Parathyroid adenoma (tissue), 2 donors: ENCODE measurements around the gene GPATCH2.
"Not testable (repeated sequence)": the region's sequence is repeated elsewhere in the genome, so short reads cannot be mapped to it uniquely, and the experiment has no call there.

Experiments used
- H2AFZ ChIP-seq: fragments of 300-600 bp; sonication (generic); one replicate; pipeline ENCODE4 v1.7.0; 2017; ENCODE audit warnings: antibody characterized with exemption, mild to moderate bottlenecking
- H3K27ac ChIP-seq: fragments of 300-600 bp; sonication (generic); one replicate; pipeline ENCODE4 v1.7.0; 2017
- H3K27me3 ChIP-seq: fragments of 300-600 bp; sonication (generic); one replicate; pipeline ENCODE4 v1.7.0; 2017; ENCODE audit warnings: low read length; ENCODE audit not compliant: control insufficient read depth, insufficient read depth
- H3K36me3 ChIP-seq: fragments of 300-600 bp; sonication (generic); one replicate; pipeline ENCODE4 v1.7.0; 2017; ENCODE audit warnings: low read length; ENCODE audit not compliant: control insufficient read depth, insufficient read depth
- H3K4me1 ChIP-seq: fragments of 300-600 bp; sonication (generic); one replicate; pipeline ENCODE4 v1.7.0; 2017; ENCODE audit warnings: control low read depth
- H3K4me2 ChIP-seq: fragments of 300-600 bp; sonication (generic); one replicate; pipeline ENCODE4 v1.7.0; 2017; ENCODE audit warnings: low read length
- H3K4me3 ChIP-seq: fragments of 300-600 bp; sonication (generic); one replicate; pipeline ENCODE4 v1.7.0; 2017; ENCODE audit warnings: low read depth, low read length
- H3K79me2 ChIP-seq: fragments of 300-600 bp; sonication (generic); one replicate; pipeline ENCODE4 v1.7.0; 2017; ENCODE audit warnings: control low read depth
- H3K9ac ChIP-seq: fragments of 300-600 bp; sonication (generic); one replicate; pipeline ENCODE4 v1.7.0; 2017; ENCODE audit warnings: mild to moderate bottlenecking
- H3K9me3 ChIP-seq: fragments of 300-600 bp; sonication (generic); one replicate; pipeline ENCODE4 v1.7.0; 2017; ENCODE audit warnings: low read length; ENCODE audit not compliant: control insufficient read depth
- TF ChIP-seq, protein P1 (sequence below): fragments of 300-600 bp; sonication (generic); IDR thresholded peaks from one replicate; pipeline ENCODE4 v1.7.0; 2017; ENCODE audit warnings: antibody characterized with exemption, mild to moderate bottlenecking
- donor health status: primary hyperparathyroidism.

Gene GPATCH2

DNA sequence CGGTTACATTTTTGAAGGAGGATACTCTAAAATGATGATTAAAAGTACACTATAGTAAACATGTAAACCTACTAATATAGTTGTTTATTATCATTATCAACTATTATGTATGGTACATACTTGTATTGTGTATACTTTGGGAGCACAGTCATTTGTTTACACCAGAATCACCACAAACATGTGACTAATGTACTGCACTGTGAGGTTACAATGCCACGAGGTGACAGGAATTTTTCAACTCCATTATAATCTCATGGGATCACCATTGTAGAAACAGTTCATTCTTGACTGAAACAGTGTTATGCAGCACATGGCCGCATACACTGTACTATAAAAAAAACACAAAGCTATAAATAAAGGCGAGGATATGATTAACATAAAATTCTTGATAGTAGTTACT lies 44.3 kb downstream of the GPATCH2 start:
- H3K4me1 ChIP-seq: no peaks in the 10 kb centered on the region
- H3K79me2 ChIP-seq: no peaks in the 10 kb centered on the region
- H3K27ac ChIP-seq: no peak overlapping the region
- no peaks in the 10 kb centered on the region for H3K36me3 ChIP-seq
- H3K9ac ChIP-seq: no peak overlapping the region
- H3K9me3 ChIP-seq: no peaks in the 10 kb centered on the region
- H2AFZ ChIP-seq: no peak overlapping the region
- TF ChIP-seq, protein P1, sequence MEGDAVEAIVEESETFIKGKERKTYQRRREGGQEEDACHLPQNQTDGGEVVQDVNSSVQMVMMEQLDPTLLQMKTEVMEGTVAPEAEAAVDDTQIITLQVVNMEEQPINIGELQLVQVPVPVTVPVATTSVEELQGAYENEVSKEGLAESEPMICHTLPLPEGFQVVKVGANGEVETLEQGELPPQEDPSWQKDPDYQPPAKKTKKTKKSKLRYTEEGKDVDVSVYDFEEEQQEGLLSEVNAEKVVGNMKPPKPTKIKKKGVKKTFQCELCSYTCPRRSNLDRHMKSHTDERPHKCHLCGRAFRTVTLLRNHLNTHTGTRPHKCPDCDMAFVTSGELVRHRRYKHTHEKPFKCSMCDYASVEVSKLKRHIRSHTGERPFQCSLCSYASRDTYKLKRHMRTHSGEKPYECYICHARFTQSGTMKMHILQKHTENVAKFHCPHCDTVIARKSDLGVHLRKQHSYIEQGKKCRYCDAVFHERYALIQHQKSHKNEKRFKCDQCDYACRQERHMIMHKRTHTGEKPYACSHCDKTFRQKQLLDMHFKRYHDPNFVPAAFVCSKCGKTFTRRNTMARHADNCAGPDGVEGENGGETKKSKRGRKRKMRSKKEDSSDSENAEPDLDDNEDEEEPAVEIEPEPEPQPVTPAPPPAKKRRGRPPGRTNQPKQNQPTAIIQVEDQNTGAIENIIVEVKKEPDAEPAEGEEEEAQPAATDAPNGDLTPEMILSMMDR: no peak
- no peaks in the 10 kb centered on the region for H3K27me3 ChIP-seq
- H3K4me2 ChIP-seq: no peak overlapping the region
- H3K4me3 ChIP-seq: no peak overlapping the region

DNA sequence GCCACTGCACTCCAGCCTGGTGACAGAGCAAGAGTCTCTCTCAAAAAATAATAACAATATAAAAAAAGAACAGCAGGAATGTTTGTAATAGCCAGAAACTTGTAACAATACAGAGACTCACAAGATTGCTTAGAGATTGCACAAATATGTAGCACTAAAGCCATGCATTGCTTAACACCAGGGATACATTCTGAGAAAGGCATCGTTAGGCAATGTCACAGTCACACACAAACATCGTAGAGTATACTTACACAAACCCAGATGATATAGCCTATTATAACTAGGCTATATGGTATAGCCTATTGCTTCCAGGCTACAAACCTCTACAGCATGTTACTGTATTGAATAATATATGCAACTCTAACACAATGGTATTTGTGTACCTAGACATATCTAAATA lies 45.3 kb downstream of the GPATCH2 start:
- no peaks in the 10 kb centered on the region for H3K36me3 ChIP-seq
- H3K4me3 ChIP-seq: no peak overlapping the region
- no peaks in the 10 kb centered on the region for H3K27me3 ChIP-seq
- no peak overlapping the region for H3K4me2 ChIP-seq
- TF ChIP-seq, protein P1: no peak
- H3K79me2 ChIP-seq: no peaks in the 10 kb centered on the region
- H3K27ac ChIP-seq: no peak overlapping the region
- no peaks in the 10 kb centered on the region for H3K4me1 ChIP-seq
- no peak overlapping the region for H3K9ac ChIP-seq
- H3K9me3 ChIP-seq: no peaks in the 10 kb centered on the region
- no peak overlapping the region for H2AFZ ChIP-seq

DNA sequence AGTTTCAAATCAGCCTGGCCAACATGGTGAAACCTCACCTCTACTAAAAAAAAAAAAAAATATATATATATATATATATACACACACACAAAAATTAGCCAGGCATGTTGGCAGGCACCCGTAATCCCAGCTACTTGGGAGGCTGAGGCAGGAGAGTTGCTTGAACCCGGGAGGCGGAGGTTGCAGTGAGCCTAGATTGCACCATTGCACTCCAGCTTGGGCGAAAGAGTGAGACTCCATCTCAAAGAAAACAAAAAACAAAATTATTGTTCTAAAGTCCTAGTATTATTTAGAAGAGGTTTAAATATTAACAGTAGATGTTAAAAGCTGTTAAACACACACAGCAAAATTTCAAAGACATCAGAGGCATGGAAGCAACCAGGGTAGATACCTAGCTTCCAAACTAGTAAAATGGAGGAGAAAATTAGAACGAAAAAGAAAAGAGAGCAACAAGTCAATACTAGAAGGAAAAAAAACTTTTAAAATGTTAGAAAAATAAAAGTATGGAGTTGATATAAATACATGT lies 46.5 kb downstream of the GPATCH2 start:
- not testable (repeated sequence) for H3K36me3 ChIP-seq, H3K9me3 ChIP-seq, H3K27ac ChIP-seq

DNA sequence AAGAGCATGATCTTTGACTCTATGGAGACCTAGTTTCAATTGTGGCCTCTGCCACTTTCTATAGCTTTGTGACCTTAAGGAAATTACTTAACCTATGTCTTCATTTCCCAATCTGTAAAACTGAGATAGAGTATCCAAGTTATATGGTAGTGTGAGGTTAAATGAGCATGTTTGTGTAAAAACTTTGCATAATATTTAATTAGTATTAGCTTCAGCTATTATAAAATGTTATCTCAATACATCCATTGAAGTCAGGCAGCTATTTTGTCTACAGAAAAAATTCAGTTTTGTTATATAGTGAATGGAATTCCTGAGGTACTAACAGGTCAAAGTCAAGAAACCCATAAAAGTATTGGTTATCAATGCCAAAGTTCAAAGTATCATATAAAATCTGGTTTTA lies 53.6 kb downstream of the GPATCH2 start:
- TF ChIP-seq, protein P1: no peak
- Histone ChIP-seq H3K4me1 (peaks cover 6% of the 10 kb centered on the region), H3K9me3 (no peaks in the 10 kb centered on the region), H3K36me3 (no peaks in the 10 kb centered on the region), H3K27ac (no peak overlapping the region), H3K9ac (no peak overlapping the region), H3K79me2 (no peaks in the 10 kb centered on the region), H3K4me2 (no peak overlapping the region), H2AFZ (no peak overlapping the region), H3K4me3 (no peak overlapping the region), H3K27me3 (no peaks in the 10 kb centered on the region)

More for the DNA sequence above, 46.5 kb downstream of the GPATCH2 start:
- H3K27me3 ChIP-seq, H3K4me2 ChIP-seq, H2AFZ ChIP-seq, H3K79me2 ChIP-seq, H3K4me1 ChIP-seq, H3K9ac ChIP-seq, H3K4me3 ChIP-seq: not testable (repeated sequence)

DNA sequence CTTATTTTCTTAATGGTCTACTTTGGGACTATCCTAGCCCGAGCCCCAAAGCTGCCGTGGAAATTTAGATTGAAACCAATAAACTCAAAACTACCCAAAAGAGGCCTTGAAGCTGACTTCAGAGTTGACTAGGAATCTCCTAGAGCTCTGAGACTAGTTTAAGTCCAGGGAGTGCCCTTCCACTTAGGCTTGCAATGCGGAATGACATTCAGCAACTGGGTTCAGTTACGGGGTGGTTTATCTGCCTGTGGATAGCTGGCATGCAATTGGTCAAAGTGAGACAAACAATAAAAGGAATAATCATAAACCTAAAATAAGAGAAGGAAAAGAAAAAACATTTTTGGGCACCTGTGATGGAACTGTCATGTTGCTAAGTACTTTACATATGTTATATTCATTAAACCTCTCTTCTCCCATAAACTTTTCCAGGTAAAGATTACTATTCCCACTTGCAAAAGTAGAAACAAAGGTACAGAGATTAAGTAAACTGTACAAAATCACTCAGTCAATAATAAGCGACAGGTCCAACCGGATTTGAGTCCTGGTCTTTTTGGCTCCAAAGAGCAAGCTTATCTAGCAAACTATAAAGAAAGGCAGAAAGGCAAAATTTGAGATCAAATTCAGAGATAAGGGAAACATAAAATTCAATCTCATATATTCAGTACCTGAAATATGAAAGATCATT lies 56.5 kb downstream of the GPATCH2 start:
- no peak overlapping the region for H3K4me2 ChIP-seq
- no peak overlapping the region for H3K27ac ChIP-seq
- no peaks in the 10 kb centered on the region for H3K9me3 ChIP-seq
- no peaks in the 10 kb centered on the region for H3K27me3 ChIP-seq
- H3K4me1 ChIP-seq: peaks cover 6% of the 10 kb centered on the region
- TF ChIP-seq, protein P1: no peak
- H3K79me2 ChIP-seq: no peaks in the 10 kb centered on the region
- no peak overlapping the region for H3K4me3 ChIP-seq
- H3K9ac ChIP-seq: no peak overlapping the region
- no peak overlapping the region for H2AFZ ChIP-seq
- H3K36me3 ChIP-seq: no peaks in the 10 kb centered on the region
